ENCODE data around the gene C10orf95. TPM values are rescaled to one million over a fixed set of nuclear protein-coding genes. Genes with fewer than 3 reads are reported as not detected.
A peak's percentile ranks its signal among the peaks of the same experiment; 100 is the strongest.

Gene C10orf95
- total and polyA plus RNA-seq, 10 donors = 0.06 to 0.77 (median 0.33) TPM; not detected in 3

DNA sequence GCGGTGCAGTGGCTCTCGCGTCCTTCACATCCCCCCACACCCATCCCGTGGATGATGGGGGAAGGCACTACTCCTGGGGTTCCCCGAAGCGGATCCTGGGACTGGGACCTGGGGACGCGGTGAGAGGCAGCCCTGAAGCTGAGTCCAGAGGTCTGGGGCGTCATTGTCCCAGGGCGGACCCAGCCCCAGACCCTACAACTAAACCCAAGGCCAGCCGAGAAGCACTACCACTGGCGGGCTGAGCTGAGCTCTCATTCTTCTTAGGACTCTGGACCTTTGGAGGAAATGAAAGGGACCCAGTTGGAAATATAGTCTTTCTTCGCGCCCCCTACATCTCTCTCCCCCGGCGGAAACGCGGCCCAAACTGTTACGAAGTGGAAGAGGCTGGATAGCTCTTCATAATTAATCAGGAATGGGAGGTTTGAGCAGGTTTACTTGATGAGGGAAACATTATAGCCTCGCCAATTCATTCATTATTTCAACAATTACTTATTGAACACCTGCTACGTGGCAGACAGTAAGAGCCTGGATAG, 31.1 kb downstream of the C10orf95 start:
- Histone ChIP-seq H3K27ac (peak overlapping the region; percentile 85 to 96 (median 92)), H3K27me3 (replicated peaks in 1 of 7) (peaks cover 0 to 44% (median 25%) of the 10 kb centered on the region in 7 donors), H3K4me1 (peaks cover 25 to 50% (median 44%) of the 10 kb centered on the region in 6 donors), H3K9me3 (no peaks in the 10 kb centered on the region), H3K4me3 (peak overlapping the region; percentile 83 to 98 (median 96)), H3K36me3 (peaks cover 0 to 26% (median 17%) of the 10 kb centered on the region in 6 donors)
- DNase-seq = no peak
- WGBS, 5 donors = 0 to 3% (median 2%) methylated on average over 13 to 21 of the region's 21 CpGs
- no peak for TF ChIP-seq POLR2A (IDR thresholded peaks at IDR 0.05)
- no peak for TF ChIP-seq POLR2AphosphoS5 (IDR thresholded peaks at IDR 0.05)
- TF ChIP-seq, protein P1, sequence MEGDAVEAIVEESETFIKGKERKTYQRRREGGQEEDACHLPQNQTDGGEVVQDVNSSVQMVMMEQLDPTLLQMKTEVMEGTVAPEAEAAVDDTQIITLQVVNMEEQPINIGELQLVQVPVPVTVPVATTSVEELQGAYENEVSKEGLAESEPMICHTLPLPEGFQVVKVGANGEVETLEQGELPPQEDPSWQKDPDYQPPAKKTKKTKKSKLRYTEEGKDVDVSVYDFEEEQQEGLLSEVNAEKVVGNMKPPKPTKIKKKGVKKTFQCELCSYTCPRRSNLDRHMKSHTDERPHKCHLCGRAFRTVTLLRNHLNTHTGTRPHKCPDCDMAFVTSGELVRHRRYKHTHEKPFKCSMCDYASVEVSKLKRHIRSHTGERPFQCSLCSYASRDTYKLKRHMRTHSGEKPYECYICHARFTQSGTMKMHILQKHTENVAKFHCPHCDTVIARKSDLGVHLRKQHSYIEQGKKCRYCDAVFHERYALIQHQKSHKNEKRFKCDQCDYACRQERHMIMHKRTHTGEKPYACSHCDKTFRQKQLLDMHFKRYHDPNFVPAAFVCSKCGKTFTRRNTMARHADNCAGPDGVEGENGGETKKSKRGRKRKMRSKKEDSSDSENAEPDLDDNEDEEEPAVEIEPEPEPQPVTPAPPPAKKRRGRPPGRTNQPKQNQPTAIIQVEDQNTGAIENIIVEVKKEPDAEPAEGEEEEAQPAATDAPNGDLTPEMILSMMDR (IDR thresholded peaks at IDR 0.05 in 8 of 11, conservative IDR thresholded peaks at IDR 0.05 in 3 of 11) = no peak
- intact Hi-C loops (cut with DNase I; ENCODE audit: low total_unique reads) = no loop called here

DNA sequence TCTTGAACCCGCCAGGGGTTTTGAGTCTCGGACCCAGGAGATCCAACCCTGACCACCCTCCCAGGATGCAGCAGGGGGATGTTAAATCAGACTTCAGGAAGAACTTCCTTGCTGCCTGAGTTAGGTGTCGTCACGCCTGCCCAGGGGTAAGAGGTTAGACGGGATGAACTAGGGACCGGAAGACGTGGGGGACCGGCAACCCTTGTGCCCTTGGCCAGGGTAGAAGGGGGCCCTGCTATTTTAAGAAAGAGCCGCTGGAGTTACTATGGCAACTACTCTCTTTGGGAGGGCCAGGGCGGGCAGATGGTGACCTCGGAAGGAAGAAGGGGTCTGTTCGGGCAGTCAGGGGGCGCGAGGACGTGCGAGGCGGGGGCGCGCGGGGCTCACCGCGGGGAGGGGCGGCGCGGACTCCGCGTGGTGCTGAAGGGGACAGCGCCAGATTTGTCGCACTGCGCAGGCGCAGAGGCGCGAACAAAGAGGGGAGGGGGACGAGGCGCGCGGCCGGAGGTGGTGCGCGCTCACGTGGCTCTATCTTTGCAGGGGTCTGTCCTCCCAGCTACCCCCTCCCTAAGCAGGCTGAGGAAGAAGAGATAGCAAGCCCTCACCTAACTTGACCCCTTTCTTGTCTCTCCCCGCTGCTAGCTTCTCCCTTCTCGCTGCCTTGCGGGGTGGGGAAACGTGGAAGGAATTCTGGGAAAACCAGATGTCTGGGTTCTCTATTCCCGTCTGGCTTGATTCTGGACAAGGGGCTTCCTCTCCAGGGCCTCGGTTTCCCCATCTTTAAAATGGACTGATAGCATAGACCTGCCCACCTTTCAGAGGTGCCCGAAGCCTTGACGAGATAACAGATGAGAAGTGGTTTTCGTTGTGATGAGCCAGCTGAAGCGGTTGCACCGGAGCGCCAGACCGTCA, 31.8 kb downstream of the C10orf95 start:
- H3K4me1 ChIP-seq = peaks cover 25 to 50% (median 44%) of the 10 kb centered on the region in 6 donors
- peak; percentile 90 for DNase-seq
- H3K4me3 ChIP-seq = peak overlapping the region; percentile 83 to 98 (median 96)
- H3K36me3 ChIP-seq = peaks cover 0 to 19% (median 15%) of the 10 kb centered on the region in 6 donors
- peaks cover 3 to 52% (median 31%) of the 10 kb centered on the region in 7 donors for H3K27me3 ChIP-seq (replicated peaks in 1 of 7)
- WGBS, 5 donors = 1 to 2% (median 1%) methylated on average over 44 to 54 of the region's 54 CpGs
- intact Hi-C loops (cut with DNase I; ENCODE audit: low total_unique reads) = no loop called here
- no peaks in the 10 kb centered on the region for H3K9me3 ChIP-seq
- H3K27ac ChIP-seq = peak overlapping the region in 3 of 8 donors; percentile 92 to 96 (median 95)
- TF ChIP-seq, protein P1 (IDR thresholded peaks at IDR 0.05 in 8 of 11, conservative IDR thresholded peaks at IDR 0.05 in 3 of 11) = no peak
- TF ChIP-seq POLR2AphosphoS5 (IDR thresholded peaks at IDR 0.05) (peak in 1 of 3 donors; percentile 46), POLR2A (IDR thresholded peaks at IDR 0.05) (no peak)

DNA sequence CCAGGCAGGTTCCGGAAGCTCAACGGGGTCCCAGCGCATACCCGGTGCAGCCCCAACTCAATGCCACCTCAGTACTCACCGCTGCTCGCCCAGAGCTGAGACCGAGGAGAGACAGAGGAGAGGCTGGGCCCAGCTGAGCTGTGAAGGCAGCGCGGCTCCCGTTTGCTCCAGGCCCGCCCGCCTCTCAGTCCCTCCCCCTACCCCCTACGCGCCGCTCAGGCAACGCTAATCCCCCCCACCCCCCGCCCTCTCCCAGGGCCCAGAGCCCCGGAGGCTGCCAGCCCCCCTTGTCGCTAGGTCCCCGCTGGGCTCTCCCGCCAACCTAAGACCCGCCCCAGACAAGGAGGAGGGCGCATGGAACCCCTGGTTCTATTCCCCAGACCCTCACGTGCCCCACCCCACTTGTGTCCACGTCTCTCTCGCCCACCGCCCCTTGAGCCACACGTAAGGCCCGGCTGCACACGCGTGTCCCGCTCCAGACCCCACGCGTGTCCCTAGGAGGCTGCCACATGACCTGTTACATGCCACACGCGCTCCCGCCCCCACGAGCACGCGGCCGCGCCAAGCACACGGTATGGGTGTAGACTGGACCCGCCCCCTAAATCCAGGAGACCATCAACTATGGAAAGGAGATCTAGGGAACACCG, 32.6 kb downstream of the C10orf95 start, which contains the start of gene PSD:
PSD (minus strand) TSS at position 164 of the 647 bp plus-strand sequence. CDS start 1,747 bp downstream, outside the sequence.
- TF ChIP-seq, protein P1 (IDR thresholded peaks at IDR 0.05 in 8 of 11, conservative IDR thresholded peaks at IDR 0.05 in 3 of 11) = no peak
- peak in 1 of 3 donors; percentile 7 for TF ChIP-seq POLR2AphosphoS5 (IDR thresholded peaks at IDR 0.05)
- 5 to 8% (median 6%) methylated on average over 23 to 45 of the region's 45 CpGs for WGBS, 5 donors
- peaks cover 0 to 11% (median 8%) of the 10 kb centered on the region in 6 donors for H3K36me3 ChIP-seq
- peak within 1 kb of the TSS; percentile 83 to 98 (median 96) for H3K4me3 ChIP-seq
- no peaks in the 10 kb centered on the region for H3K9me3 ChIP-seq
- DNase-seq = no peak
- peaks cover 25 to 47% (median 42%) of the 10 kb centered on the region in 6 donors for H3K4me1 ChIP-seq
- peaks cover 3 to 59% (median 31%) of the 10 kb centered on the region in 7 donors for H3K27me3 ChIP-seq (replicated peaks in 1 of 7)
- H3K27ac ChIP-seq = no peak within 1 kb of the TSS
- intact Hi-C loops (cut with DNase I; ENCODE audit: low total_unique reads) = no loop called here

Measured in spleen (tissue), 11 donors.